K562 (cell line): Measurements from ENCODE around the gene PCBD2. TPM values are rescaled to one million over a fixed set of nuclear protein-coding genes. Genes with fewer than 3 reads are reported as not detected.

Source experiments
- ARNT ChIP-seq, 2 experiments: fragments of 450-650 bp; IDR thresholded peaks; 2 replicates each; pipeline ENCODE4 v1.6.1; 2016; ENCODE audit warnings: mild to moderate bottlenecking in 1 of 2
- CHD4 ChIP-seq: fragments of 200-600 bp; sonication (generic); IDR thresholded peaks from 3 replicates; pipeline ENCODE4 v1.6.1; 2012; ENCODE audit warnings: low read depth, mild to moderate bottlenecking, mixed read lengths, low read length, inconsistent platforms; ENCODE audit not compliant: insufficient read depth, insufficient replicate concordance, poor library complexity, severe bottlenecking
- CREM ChIP-seq: IDR thresholded peaks from 2 replicates; pipeline ENCODE4 v1.6.1; 2014; ENCODE audit warnings: antibody characterized with exemption, low read depth
- EHMT2 ChIP-seq: fragments of 450-650 bp; IDR thresholded peaks from 2 replicates; pipeline ENCODE4 v1.6.1; 2018; ENCODE audit warnings: antibody characterized with exemption
- HEY1 ChIP-seq: fragments of 250-450 bp; sonication (Bioruptor Pico); IDR thresholded peaks from 2 replicates; pipeline ENCODE4 v1.5.0; 2020; ENCODE audit warnings: mild to moderate bottlenecking, moderate library complexity, borderline replicate concordance
- HIVEP1 ChIP-seq: fragments of 250-450 bp; sonication (Bioruptor Pico); IDR thresholded peaks from 2 replicates; pipeline ENCODE4 v1.4.0; 2020; ENCODE audit warnings: mild to moderate bottlenecking
- RBM14 ChIP-seq: fragments of 200-400 bp; formaldehyde crosslinking; IDR thresholded peaks from 2 replicates; pipeline ENCODE4 v1.6.1; 2018; ENCODE audit warnings: low read depth, mild to moderate bottlenecking, low read length, moderate library complexity, borderline replicate concordance; ENCODE audit not compliant: insufficient read depth
- SMC3 ChIP-seq: conservative IDR thresholded peaks from 2 replicates; pipeline ENCODE4 v1.6.1; 2011; ENCODE audit warnings: low read depth, low read length, improper control_type of control experiment; ENCODE audit not compliant: insufficient read depth
- SUPT5H ChIP-seq: fragments of 450-650 bp; IDR thresholded peaks from 2 replicates; pipeline ENCODE4 v1.6.1; 2016
- TAF1 ChIP-seq: IDR thresholded peaks from 2 replicates; pipeline ENCODE4 v1.6.1; 2011; ENCODE audit warnings: mild to moderate bottlenecking, low read length, moderate library complexity; ENCODE audit not compliant: insufficient read depth, control insufficient read depth, severe bottlenecking; ENCODE audit errors: extremely low read depth
- TSHZ1 ChIP-seq: fragments of 250-450 bp; sonication (Bioruptor Pico); IDR thresholded peaks from 2 replicates; pipeline ENCODE4 v1.4.0; 2020; ENCODE audit warnings: mild to moderate bottlenecking, moderate library complexity
- UBTF ChIP-seq, 2 experiments: IDR thresholded peaks; 2 replicates each; pipeline ENCODE4 v1.6.1; 2012; ENCODE audit warnings: improper control_type of control experiment in 2 of 2, low read depth in 2 of 2, low read length in 2 of 2, borderline replicate concordance in 1 of 2
- ZNF639 ChIP-seq, 2 experiments: fragments of 200-800 bp in 1 of 2; sonication (Bioruptor generic) in 1 of 2; sonication (generic) in 1 of 2; formaldehyde crosslinking in 1 of 2; IDR thresholded peaks in 1 of 2; conservative IDR thresholded peaks in 1 of 2; 2 replicates each; pipeline versions ENCODE4 v1.5.0 to v1.6.1; 2016 to 2020; ENCODE audit warnings: missing compliant biosample characterization in 1 of 2, missing genetic modification characterization in 1 of 2, missing genetic modification reagents in 1 of 2
- polyA plus RNA-seq, 8 experiments: library from polyadenylated mRNA; depleted of rRNA in 4 of 8; stranded (reverse) in 5 of 8; unstranded in 3 of 8; fragments of >200 nt; fragmentation: Nextera tagmentation in 2 of 8; fragmentation: Illumina TruSeq in 1 of 8; extraction: Ambion mirVana in 2 of 8; extraction: Trizol in 1 of 8; gene quantifications; 2 replicates each; pipeline versions ENCODE4 v1.2.1 to v1.2.3, GENCODE V29; 2011 to 2014; ENCODE audit warnings: inconsistent platforms in 1 of 8, missing spikeins in 1 of 8
- total RNA-seq, 7 experiments: library from RNA; depleted of rRNA in 6 of 7; stranded (reverse); fragments of >200 nt in 6 of 7; fragmentation: Illumina TruSeq in 2 of 7; extraction: Trizol in 2 of 7; gene quantifications; 2 replicates each; pipeline versions ENCODE4 v1.2.1 to v1.2.3, GENCODE V29; 2011 to 2021; ENCODE audit warnings: low replicate concordance in 1 of 7
- TF ChIP-seq, protein P1 (sequence below): fragments of 250-450 bp; sonication (Bioruptor Pico); IDR thresholded peaks from 2 replicates; pipeline ENCODE4 v1.8.0; 2022; ENCODE audit warnings: moderate library complexity, mild to moderate bottlenecking, inconsistent platforms
- TF ChIP-seq, protein P2 (sequence below): fragments of 250-450 bp; sonication (Bioruptor Pico); IDR thresholded peaks from 2 replicates; pipeline ENCODE4 v1.9.0; 2021; ENCODE audit warnings: mild to moderate bottlenecking
- TF ChIP-seq, protein P3 (sequence below): sonication (generic); formaldehyde crosslinking; IDR thresholded peaks from 2 replicates; pipeline ENCODE4 v1.4.0; 2020; ENCODE audit warnings: mild to moderate bottlenecking, missing genetic modification reagents

PCBD2 gene
- total and polyA plus RNA-seq, 9 of the 15 experiments (the other 6 are each of a cell fraction or from before 2014, with no cell fraction given), result 5.2 to 13.8 (median 7.8) TPM

GRCh38 chr5:134904610-134905245 lies at the start of gene PCBD2 (continued):
- TF ChIP-seq ZNF639 (CRISPR knock-in tag; conservative IDR thresholded peaks at IDR 0.05 in 1 of 2, IDR thresholded peaks at IDR 0.05 in 1 of 2) (peak in 1 of 2 experiments; percentile 93; a peak in 2 of 4 replicates), ARNT (IDR thresholded peaks at IDR 0.05) (no peak), CREM (peak; percentile 88), HEY1 (CRISPR knock-in tag) (no peak), SMC3 (peak; percentile 61), RBM14 (no peak), SUPT5H (peak; percentile 38; the same call in 1 of the 2 replicates), EHMT2 (no peak), TAF1 (peak; percentile 88), CHD4 (no peak), TSHZ1 (CRISPR knock-in tag) (no peak), HIVEP1 (no peak), UBTF (IDR thresholded peaks at IDR 0.05; ENCODE audit: borderline replicate concordance in 1 of 2, low read depth in 2 of 2, low read length in 2 of 2) (peak; percentile 84 to 95; a peak in 3 of 4 replicates)
- TF ChIP-seq, protein P1, sequence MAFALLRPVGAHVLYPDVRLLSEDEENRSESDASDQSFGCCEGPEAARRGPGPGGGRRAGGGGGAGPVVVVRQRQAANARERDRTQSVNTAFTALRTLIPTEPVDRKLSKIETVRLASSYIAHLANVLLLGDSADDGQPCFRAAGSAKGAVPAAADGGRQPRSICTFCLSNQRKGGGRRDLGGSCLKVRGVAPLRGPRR (CRISPR knock-in tag), result no peak
- TF ChIP-seq, protein P2, sequence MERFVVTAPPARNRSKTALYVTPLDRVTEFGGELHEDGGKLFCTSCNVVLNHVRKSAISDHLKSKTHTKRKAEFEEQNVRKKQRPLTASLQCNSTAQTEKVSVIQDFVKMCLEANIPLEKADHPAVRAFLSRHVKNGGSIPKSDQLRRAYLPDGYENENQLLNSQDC (CRISPR knock-in tag), result no peak
- TF ChIP-seq, protein P3, sequence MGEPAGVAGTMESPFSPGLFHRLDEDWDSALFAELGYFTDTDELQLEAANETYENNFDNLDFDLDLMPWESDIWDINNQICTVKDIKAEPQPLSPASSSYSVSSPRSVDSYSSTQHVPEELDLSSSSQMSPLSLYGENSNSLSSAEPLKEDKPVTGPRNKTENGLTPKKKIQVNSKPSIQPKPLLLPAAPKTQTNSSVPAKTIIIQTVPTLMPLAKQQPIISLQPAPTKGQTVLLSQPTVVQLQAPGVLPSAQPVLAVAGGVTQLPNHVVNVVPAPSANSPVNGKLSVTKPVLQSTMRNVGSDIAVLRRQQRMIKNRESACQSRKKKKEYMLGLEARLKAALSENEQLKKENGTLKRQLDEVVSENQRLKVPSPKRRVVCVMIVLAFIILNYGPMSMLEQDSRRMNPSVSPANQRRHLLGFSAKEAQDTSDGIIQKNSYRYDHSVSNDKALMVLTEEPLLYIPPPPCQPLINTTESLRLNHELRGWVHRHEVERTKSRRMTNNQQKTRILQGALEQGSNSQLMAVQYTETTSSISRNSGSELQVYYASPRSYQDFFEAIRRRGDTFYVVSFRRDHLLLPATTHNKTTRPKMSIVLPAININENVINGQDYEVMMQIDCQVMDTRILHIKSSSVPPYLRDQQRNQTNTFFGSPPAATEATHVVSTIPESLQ (CRISPR knock-in tag), result no peak
